Measurements from ENCODE around the gene MTERF4. TPM values are rescaled to one million over a fixed set of nuclear protein-coding genes. Genes with fewer than 3 reads are reported as not detected.
A peak's percentile ranks its signal among the peaks of the same experiment; 100 is the strongest.

Gene MTERF4, protein sequence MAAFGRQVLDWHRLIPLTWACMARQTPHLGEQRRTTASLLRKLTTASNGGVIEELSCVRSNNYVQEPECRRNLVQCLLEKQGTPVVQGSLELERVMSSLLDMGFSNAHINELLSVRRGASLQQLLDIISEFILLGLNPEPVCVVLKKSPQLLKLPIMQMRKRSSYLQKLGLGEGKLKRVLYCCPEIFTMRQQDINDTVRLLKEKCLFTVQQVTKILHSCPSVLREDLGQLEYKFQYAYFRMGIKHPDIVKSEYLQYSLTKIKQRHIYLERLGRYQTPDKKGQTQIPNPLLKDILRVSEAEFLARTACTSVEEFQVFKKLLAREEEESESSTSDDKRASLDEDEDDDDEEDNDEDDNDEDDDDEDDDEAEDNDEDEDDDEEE
- total RNA-seq = 40.2 TPM

DNA sequence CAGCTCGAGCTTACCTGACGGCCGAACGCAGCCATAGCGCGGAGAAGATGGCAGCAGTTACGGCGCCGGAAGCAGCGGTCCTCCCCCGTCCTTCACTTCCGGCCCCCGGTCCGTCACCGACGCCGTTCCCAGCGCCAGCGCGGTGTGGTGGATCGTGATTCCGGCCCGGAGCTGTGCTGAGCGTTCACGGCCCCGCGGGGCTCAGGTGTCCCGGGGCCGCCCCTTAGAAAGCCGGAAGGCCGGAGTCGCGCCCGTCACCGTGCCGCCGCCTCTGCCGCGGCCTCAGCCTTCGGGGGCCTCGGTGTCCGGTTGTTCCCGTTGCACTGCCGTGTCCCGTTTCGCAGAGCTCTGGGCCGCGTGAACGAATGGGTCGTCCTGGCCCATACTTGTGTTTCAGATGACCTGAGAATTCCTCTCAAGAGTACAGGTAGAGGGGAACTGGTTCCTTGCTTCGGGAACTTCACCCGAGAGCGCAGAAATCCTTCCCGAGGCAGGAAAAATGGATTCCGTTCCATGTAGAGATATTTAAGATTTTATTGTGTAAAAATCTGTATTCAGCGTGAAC lies at the start of gene MTERF4:
Gene MTERF4 (minus strand): TSS at position 49 of the 565 bp plus-strand sequence. CDS start 14 bp downstream, at position 35.
- DNase-seq = peak; percentile 79

DNA sequence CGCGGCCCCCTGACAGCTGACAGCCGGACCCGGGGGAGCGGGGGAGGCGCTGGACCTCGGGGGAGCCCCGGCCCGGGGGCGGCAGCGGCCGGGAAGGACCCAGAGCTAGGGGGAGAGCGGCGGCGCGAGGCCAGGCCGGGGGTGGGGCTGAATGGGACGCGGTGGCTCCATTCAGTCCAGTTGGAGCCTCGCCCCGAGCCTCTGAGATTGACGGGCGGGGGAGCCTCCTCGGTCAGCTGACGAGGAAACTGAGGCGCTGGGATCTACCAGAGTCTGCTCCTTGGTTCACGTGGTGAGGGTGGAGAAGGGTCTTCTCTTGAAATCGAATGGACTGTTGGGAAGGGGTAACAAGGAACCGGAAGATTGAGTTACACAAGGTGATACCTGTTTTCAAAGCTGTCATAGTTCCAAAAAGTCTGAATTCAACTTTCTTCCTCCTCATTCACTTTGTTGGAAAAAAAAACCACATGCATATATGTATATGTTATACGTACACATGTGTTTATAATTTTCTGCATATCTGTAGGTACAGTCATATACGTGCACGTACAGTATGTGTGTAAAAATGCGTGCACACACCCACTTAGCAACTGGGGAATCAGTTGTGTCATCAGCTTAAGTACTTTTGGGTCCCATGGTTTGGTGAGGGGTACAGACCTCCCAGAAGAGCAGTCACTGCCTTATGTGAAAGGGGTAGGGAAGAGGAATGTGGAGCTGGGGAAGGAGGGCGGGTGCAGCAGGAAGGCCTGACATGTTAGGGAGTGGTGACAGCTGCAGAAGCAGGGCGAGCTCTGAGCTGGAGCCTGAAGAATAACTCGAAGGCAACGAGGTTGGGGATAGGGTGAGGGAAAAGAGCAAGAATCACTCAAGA lies 48.8 kb upstream of the MTERF4 start:
- no peak for DNase-seq

GRCh38 chr2:241149925-241150659 lies 48.0 kb upstream of the MTERF4 start, which contains the start of gene PPP1R7:
Gene PPP1R7 (plus strand): TSS chr2:241150467. CDS start chr2:241150496, 29 bp downstream.
- DNase-seq = peak; percentile 92

- DNase-seq = no peak
Measured at GRCh38 chr2:241149675-241149924, 47.5 kb upstream of the MTERF4 start.

GRCh38 chr2:241148891-241149674 lies 47.0 kb upstream of the MTERF4 start, which contains the start of gene PASK:
Gene PASK (minus strand): TSS chr2:241149472. CDS start chr2:241143032, 6,440 bp downstream.
- peak; percentile 93 for DNase-seq

DNA sequence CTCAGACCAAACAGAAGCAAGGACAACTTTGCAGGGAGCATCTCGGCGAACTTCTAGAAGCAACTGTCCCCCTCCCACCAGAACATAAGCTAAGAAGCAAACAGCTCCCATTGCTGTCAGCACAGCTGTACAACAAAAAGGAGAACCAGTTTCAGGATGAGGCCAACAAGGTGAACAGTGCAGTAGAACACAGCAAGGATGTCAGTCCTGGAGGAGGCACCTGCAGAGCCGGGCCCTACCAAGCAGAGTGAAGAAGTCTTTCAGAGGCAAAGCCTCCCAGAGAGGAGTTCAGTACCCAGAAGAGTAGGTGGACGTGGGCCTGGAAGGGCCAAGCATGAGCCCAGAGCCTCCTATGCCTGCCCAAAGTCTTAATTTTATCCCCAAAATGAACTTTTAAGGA lies 46.2 kb upstream of the MTERF4 start:
- DNase-seq = no peak

DNA sequence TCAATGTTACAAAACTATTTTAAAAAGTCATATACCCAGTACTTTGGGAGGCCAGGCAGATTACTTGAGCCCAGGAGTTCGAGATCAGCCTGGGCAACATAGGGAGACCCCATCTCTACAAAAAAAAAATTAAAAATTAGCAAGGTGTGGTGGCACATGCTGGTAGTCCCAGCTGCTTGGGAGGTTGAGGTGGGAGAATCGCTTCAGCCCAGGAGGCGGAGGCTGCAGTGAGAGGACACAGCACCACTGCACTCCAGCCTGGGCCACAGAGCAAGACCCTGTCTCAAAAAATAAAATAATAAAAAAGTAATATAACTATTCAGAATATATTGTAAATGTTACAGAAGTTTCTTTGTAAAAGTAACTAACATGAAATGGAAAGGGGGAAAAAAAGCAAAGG lies 45.2 kb upstream of the MTERF4 start:
- no peak for DNase-seq

GRCh38 chr2:241146286-241146685 lies 44.2 kb upstream of the MTERF4 start:
- no peak for DNase-seq

GRCh38 chr2:241142593-241142992 lies 40.5 kb upstream of the MTERF4 start:
- DNase-seq = no peak

GRCh38 chr2:241142063-241142462 lies 40.0 kb upstream of the MTERF4 start:
- no peak for DNase-seq

DNA sequence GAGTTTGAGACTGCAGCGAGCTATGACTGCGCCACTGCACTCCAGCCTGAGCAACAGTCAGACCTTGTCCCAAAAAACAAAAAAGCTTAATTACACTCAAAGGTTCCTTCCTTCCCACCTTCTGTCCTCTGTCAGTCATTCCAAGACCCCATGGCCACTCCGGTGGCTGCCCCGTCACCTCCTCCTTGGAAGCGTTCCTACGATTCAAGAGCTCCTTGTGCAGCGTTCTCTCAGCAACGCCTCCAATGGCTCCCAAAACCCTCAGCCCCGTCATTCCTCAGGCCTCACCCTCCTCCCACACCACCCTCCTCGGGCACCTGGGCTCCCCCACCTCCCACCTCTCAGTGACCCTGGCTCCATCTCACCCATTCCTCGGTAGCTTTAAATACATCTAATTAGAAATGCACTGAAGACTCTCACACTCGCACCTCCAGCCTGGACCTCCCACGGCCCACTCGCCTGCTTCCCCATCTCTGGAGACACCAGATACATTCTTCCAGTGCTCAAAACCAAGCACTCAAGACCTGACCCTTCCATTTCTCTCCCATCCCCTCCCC lies 39.2 kb upstream of the MTERF4 start:
- DNase-seq = no peak

DNA sequence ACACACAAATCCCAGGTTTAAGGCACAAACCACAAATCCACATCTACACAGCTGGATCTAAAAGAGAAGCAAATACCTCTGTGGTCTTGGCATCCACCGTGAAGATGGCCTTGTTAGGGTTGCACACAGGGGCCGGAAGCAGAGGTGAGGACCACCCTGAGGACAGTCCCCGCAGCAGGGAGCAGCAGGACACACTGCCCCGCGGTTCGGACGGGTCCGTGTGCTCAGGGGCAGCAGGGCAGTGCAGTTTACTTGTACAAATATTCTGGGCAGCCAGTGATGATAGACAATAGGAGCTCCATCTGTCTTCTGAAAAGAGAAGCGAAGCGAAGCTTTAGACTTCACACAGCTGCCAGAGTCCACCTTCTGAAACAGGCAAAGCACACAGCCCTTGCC lies 38.4 kb upstream of the MTERF4 start:
- DNase-seq = no peak

- no peak for DNase-seq
Measured at GRCh38 chr2:241139531-241140444, 37.7 kb upstream of the MTERF4 start.

DNA sequence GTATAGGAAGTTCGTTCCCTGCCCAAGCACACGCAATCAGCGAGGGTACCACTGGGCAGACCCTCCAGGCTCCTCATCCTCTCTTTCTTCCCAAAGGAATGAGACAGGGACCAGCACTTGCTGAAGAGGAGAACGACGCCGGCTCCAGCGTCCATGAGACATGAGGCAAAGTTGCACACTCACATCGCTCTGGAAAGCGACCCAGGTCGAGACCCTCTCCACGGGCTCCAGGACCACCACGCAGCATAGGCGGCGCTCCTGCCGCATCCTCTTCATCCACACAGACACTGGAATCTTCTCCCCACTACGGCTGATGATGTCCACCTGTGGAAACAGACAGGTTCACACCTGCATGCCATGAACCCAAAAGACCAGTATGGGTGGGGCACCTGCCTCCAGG lies 36.4 kb upstream of the MTERF4 start:
- DNase-seq = no peak

DNA sequence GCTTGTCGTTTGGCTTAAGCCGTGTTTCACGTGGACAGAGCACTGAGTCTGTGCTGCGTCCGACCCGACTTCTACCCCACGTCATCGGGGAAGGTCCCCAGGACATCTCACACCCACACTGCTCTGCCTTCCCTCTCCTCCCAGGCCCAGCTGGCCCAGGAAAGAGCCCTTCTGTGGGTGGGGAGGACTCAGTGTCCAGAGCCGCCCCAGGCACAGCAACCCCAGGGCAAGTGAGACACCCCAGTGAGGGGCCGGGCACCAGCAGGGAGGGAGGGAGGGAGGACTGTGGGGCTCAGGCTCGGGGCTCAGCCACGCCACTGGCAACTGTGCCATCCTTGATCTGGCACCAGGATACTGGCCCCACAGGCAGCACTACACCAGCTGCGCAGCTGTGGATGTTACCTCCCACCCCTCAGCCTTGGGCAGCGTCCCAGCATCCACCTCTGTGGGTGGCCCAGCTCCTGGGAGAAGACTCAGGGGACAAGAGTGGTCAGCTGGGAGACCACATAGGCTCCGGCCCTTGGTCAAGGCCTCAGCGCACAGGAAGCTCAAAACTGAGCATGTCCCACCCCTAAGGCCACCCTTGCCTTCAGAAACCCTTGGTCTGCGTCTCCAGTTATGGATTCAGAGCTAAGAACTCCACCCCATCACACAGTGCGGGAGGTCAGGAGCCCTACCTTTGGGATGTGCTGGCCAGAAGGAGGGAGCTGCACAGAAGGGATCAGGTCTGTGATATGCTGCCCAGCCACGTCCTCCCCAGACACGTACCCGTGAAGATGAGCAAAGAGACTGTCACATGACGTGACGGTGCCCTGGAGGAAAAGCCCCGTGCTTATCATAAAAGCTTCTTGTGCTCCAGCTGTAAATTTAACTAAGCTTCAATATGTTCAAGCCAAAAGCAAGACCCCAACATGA lies 35.4 kb upstream of the MTERF4 start:
- no peak for DNase-seq

DNA sequence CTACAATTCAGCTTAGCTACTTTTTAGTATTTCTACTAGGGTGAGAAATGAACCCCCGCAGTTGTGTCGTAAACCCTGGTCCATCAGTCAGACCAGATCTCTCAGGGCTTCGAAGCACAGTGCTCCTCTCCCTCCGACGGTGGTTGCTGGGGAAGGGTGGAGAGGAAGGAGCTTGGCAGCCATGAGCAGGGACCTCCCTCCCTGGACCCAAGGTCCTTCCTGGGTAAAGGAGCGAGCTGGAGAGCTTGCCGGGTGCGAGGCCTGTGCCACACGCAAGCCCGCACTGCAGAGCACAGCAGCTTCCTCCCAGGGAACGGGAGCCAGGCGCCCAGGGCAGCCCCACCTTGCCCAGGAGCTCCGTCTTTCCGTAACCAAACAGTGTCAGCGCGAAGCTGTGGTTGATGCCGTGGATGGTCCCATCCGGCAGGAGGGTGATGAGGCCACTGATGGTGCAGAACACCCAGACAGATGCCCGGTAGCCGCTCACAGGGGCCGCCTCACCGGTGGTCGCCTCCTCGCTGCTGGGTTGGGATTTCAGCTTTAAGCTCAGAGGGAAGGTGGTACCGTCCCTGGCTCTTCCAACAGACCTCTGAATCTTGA lies 34.7 kb upstream of the MTERF4 start:
- DNase-seq = no peak

- DNase-seq = no peak
Measured at GRCh38 chr2:241136191-241136590, 34.1 kb upstream of the MTERF4 start.

DNA sequence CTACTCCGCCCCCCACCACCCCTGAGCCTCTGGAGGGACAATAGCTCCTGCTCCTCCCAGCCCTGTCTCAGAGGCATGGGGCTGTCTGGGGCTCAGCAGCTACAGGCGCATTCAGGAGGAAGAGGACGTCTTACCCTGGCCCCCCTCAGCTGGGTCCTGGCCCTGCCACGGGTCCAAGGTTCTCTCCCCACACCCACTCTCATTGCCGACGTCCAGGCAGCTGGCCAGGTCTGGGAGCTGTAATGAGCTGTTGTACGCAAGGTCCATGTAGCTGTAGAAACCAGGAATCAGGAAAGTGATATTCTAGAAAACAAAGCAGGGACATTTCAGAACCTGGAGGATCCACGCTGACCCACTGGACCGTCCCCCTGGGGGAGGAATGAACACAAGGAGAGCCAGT lies 33.6 kb upstream of the MTERF4 start:
- no peak for DNase-seq

DNA sequence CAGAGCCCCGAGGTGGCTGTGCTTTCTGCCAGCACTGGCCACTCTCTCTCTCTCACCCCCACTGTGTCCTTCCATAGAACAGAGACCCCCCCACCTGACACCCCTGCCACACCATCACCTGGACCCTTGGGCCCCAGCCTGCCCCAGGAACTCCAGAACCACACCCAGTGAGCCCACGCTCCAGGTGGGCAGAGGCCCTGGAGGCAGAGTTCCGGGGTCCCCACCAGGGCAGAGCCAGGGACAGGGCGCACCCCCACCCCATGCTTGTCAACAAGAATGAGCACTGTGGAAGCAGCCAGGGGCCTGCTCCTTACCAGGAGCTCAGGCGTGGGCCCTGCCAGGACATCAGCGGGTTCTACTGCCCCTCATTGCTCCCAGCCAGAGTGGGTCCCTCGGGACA lies 32.6 kb upstream of the MTERF4 start:
- DNase-seq = no peak
